ENCODE data around the gene NOP14.
"Not testable (repeated sequence)": the region's sequence is repeated elsewhere in the genome, so short reads cannot be mapped to it uniquely, and the experiment has no call there.

NOP14 gene

DNA sequence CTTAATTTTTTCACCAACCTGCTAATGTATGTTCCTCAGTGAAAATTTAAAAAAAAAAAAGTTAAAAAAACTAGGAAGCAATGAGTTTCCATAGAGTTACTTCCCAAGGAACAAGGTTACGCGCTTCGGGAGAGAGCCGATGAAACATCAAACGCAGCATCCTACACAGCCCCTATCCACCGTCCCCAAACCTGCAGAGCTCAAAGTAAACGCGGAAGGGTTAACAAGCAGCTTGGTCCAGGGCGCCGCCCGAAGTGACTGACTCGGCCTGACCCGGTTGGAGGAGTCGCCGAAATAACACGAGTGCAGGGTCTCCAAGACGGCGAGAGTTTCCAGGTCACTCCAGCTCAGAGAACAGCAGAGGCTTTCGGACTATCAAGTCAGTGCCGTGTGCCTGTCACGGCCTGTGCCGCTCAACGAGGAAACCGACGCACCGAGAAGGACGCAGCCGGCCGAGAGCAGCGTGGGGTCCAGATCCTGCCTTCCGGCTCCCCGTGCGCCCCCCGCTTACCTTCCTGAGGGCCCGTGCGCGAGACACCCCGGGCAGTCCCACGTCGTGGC lies 512 bp downstream of the NOP14 start:
- peak in 1 of 3 donors; percentile 26 for DNase-seq (ENCODE audit: low read depth in 2 of 3, low spot score in 1 of 3)

DNA sequence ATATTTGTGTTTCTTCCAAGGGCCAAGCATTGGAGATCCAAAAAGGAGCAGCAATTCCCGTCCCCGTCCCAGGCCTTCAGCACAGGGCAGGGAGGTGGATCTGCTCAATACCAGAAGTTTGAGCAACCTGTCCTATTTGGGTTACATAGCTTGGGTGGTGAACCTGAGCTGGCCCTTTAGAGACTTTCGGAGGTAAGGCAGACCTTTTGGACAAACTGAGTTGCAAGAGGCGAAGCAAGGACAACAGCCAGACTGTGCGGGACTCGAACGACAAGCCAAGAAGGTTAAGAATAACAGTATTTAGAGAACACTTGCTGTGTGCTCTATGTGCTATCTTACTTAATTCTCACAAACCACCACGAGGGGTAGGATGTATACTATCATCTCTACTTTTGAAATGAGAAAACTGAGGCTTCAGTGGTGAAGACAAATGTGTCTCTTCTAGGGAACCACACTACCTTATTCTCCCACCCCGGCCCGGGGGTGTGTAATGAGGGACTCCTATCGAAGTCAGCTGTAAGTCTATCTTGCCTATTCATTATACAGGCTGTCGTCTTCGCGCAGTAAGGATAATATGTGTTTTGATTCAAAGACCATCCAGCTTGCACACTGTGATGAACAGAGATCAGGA lies 1.3 kb downstream of the NOP14 start:
- DNase-seq (ENCODE audit: low read depth in 2 of 3, low spot score in 1 of 3) = peak; percentile 61 to 71 (median 64)

DNA sequence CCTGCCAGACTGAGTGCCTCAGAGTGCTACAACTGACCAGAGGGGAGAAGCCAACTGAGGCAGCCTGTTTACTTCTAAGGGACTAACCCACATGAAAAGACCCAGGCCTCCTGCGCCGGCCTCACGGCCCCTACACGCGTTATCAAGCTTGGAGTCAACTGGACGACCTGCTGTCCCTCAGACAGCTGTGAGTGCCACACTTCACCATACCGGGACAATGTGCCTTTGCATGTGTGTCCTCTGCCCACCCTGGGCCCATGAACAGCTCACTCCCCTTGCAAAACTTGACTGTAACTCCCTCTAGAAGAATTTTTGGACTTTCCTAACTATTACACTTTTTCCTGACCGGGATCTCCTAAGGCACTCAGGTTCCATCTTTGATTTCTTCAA lies 1.8 kb downstream of the NOP14 start:
- no peak for DNase-seq (ENCODE audit: low read depth in 2 of 3, low spot score in 1 of 3)

- DNase-seq (ENCODE audit: low read depth in 2 of 3, low spot score in 1 of 3) = not testable (repeated sequence)
These were observed 2.8 kb downstream of the NOP14 start for GRCh38 chr4:2960450-2960849.

DNA sequence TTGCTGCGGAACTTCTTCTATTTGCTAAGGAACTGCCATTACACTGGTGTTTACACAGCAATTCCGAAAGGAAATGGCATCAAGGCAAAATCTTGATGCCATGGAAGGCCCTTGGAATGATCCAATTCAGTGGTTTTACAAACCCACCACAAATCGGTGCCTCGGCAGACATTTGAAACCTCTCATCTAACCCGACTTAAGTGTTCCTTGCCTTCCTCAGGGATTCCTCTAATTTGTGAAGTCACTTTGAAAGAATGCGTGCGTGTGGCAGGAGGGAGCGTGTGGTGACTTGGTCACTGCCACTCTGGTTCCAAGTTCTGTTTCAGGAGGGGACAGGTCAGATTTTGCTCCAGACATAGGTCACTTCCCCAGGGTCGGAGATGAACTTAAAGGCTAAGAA lies 4.8 kb downstream of the NOP14 start:
- no peak for DNase-seq (ENCODE audit: low read depth in 2 of 3, low spot score in 1 of 3)

- not testable (repeated sequence) for DNase-seq (ENCODE audit: low read depth in 2 of 3, low spot score in 1 of 3)
These were observed 7.8 kb downstream of the NOP14 start for GRCh38 chr4:2955186-2956044.

- peak; percentile 70 to 84 (median 84) for DNase-seq (ENCODE audit: low read depth in 2 of 3, low spot score in 1 of 3)
These were observed 8.6 kb downstream of the NOP14 start for GRCh38 chr4:2954358-2955185.

- no peak for DNase-seq (ENCODE audit: low read depth in 2 of 3, low spot score in 1 of 3)
These were observed 9.7 kb downstream of the NOP14 start for GRCh38 chr4:2953496-2953895.

GRCh38 chr4:2950221-2950989 lies 12.8 kb downstream of the NOP14 start:
- DNase-seq (ENCODE audit: low read depth in 2 of 3, low spot score in 1 of 3) = no peak

GRCh38 chr4:2949782-2950125 lies 13.5 kb downstream of the NOP14 start:
- DNase-seq (ENCODE audit: low read depth in 2 of 3, low spot score in 1 of 3) = no peak

DNA sequence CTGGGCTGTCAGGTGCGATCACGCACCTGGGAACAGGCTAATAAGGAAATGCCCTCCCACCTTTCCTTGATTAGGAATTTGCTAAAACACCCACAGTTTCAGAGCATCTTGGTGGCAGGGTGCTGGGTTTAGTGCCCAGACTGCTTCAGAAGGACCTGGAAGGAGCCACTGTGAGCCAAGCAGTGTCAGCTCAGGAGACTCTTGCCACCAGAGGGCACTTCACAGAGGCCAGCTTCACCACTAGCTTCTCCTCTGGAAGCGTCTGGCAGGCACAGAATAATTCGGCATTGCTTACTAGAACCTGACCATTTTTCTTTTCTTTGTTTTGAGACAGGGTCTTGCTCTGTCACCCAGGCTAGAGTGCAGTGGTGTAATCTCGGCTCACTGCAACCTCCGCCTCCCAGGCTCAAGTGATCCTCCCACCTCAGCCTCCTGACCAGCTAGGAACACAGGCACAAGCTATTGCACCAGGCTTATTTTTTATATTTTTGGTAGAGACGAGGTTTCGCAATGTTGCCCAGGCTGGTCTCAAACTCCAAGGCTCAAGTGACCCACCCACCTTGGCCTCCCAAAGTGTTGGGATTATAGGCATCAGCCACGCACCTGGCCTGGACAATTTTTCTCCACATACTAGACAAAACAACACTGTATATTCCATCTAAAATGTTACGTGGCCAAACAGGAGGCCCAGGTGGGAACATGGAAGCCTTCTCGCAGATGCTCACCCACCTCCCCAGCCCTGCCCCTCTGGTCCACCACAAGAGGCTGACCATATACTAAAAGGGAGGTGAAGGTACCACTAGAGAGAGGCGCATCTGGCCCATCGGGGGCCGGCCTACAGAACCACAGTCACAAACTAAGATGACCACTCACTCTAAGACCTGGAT lies 14.1 kb downstream of the NOP14 start:
- no peak for DNase-seq (ENCODE audit: low read depth in 2 of 3, low spot score in 1 of 3)

GRCh38 chr4:2947926-2948325 lies 15.3 kb downstream of the NOP14 start:
- DNase-seq (ENCODE audit: low read depth in 2 of 3, low spot score in 1 of 3) = no peak

DNA sequence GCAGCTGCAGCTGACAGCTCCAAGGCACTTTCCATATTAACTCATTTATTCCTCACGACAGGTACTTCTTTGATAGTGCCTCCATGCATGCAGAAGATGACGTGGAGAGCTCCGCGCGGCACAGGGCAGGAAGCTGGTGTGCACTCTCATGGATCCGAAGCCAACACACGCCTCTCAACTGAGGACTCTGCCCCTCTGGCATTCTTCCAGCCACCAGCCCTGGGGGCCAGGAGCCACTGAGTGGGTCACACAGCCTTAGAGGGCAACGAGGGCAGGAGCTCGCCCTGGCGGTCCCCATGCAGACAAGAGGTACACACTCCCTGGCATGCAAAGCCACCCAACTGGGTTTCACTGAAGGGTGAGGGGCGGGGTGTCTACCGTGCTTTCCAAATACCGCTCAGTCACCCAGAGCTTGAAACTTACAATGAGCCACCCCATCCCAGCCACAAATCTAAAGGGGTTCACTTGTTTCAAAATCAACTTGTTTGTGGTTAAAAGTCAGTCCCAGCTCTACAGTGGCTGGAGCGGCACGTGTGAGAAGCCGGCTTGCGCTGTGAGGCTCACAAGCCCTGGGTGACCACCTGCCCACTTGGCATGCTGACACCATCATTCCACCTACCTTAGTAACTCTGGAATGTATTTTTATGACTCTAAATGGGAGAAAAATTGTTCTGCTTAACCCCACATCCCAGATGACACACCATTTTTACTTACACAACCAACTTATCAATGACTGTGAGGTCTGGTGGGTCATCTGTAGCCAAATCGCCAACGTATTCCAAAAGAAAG lies 16.2 kb downstream of the NOP14 start:
- DNase-seq (ENCODE audit: low read depth in 2 of 3, low spot score in 1 of 3) = no peak

DNA sequence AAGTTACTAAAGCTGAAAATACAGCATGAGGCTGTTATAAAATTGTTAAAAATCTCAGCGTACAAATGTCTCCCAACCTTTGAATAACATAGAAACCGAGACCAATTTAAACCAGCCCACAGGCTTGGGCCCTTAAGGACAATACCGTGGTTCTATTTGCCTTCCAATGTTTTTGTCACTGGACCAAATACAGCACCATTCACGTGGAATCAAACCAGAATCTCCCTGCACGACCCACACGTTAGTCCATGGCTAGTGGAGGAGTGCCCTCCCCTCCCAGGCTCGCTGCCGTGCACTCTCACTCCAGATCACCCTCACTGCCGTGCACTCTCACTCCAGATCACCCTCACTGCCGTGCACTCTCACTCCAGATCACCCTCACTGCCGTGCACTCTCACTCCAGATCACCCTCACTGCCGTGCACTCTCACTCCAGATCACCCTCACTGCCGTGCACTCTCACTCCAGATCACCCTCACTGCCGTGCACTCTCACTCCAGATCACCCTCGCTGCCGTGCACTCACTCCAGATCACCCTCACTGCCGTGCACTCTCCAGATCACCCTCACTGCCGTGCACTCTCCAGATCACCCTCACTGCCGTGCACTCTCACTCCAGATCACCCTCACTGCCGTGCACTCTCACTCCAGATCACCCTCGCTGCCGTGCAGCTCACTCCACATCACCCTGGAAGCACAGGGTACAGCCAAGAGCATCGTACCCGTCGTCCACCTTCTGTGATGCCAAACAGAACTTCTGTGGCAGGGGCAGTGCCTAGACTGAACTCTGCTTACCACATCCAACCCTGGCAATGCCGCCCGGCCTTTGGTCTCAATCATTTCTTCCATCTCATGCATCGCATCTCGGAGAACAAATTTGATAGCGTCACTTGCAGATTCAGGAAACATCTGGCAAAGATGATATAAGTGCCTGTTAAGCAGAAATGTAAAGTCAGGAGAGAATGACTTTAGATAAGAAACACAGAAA lies 17.3 kb downstream of the NOP14 start:
- not testable (repeated sequence) for DNase-seq (ENCODE audit: low read depth in 2 of 3, low spot score in 1 of 3)

GRCh38 chr4:2944586-2945526 lies 18.4 kb downstream of the NOP14 start:
- DNase-seq (ENCODE audit: low read depth in 2 of 3, low spot score in 1 of 3) = no peak

DNA sequence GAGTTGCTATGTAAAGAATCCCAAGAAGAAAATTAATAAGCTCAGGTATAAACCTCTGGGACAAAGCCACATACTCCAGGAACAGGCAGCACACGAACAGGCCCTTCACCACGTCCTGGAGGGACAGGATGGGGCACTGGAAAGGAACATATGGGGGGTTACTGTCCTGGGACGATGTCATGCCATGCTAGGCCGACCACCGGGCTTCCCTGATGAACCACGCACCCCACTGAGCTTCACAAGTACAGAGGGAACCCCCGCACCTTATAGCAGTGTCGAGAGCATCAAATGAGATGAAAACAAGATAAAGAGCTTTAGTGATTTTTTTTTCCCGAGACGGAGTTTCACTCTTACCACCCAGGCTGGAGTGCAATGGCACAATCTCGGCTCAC lies 19.1 kb downstream of the NOP14 start:
- DNase-seq (ENCODE audit: low read depth in 2 of 3, low spot score in 1 of 3) = no peak

Measured in stimulated activated CD4-positive, alpha-beta T cell treated with anti-CD3 and anti-CD28 coated beads, Interleukin-12 subunit alpha, Interleukin-12 subunit beta, amount 100 ng/mL, for 48 hours (primary cell).